Mesothelial cell of epicardium (in vitro differentiated cells): ENCODE results near the gene MOK. TPM values are rescaled to one million over a fixed set of nuclear protein-coding genes. Genes with fewer than 3 reads are reported as not detected.

Experiments
- DNase-seq, 2 experiments: peaks; one replicate each; pipeline ENCODE4 v3.0.0; 2021; ENCODE audit warnings: low spot score in 2 of 2; ENCODE audit not compliant: unreplicated experiment in 2 of 2
- H3K27ac Mint-ChIP-seq: 2 replicates; pipeline ENCODE4 v1.8.0; 2021; ENCODE audit warnings: mixed read lengths
- H3K27me3 Mint-ChIP-seq: 2 replicates; pipeline ENCODE4 v1.8.0; 2021; ENCODE audit warnings: low read depth, mixed read lengths
- H3K36me3 Mint-ChIP-seq: 2 replicates; pipeline ENCODE4 v1.8.0; 2021; ENCODE audit warnings: mixed read lengths
- H3K4me1 Mint-ChIP-seq: 2 replicates; pipeline ENCODE4 v1.8.0; 2021; ENCODE audit warnings: mixed read lengths
- H3K4me3 Mint-ChIP-seq: 2 replicates; pipeline ENCODE4 v1.8.0; 2021; ENCODE audit warnings: mild to moderate bottlenecking, moderate library complexity, mixed read lengths
- H3K9me3 Mint-ChIP-seq: 2 replicates; pipeline ENCODE4 v1.8.0; 2021; ENCODE audit warnings: mixed read lengths
- CTCF ChIP-seq: fragments of 200-600 bp; sonication (generic); IDR thresholded peaks from one replicate; pipeline ENCODE4 v1.5.0; 2021; ENCODE audit warnings: antibody characterized with exemption; ENCODE audit not compliant: unreplicated experiment
- total RNA-seq: library from RNA; stranded (reverse); gene quantifications from 3 replicates; pipeline ENCODE4 v1.2.1, GENCODE V29; 2021

The MOK gene
- total RNA-seq, 1 donor from 2014 or later = 34.9 TPM

GRCh38 chr14:102238131-102238530 lies 66.8 kb downstream of the MOK start:
- no peak for TF ChIP-seq CTCF

DNA sequence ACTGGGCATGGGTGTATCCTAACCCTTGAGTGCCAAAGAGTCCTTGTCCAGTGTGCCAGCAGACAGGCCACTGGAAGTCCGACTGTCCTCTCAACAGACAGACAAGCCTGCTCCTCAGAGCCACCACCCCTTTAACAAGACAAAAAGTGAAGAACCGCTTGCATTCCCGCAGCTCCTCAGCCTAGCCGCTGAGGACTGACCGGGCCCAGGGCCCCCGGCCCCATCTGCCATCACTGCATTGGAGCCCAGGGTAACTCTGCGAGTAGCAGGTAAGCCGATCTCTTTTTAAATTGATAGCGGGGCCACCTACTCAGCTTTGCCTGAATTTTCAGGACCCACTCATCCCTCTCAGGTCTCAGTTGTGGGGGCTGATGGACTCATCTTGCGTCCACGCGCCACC lies 68.9 kb downstream of the MOK start:
- DNase-seq = no peak
- Mint-ChIP-seq H3K9me3 (no peaks in the 10 kb centered on the region), H3K27me3 (no peaks in the 10 kb centered on the region), H3K4me3 (no peak overlapping the region), H3K27ac (no peak overlapping the region), H3K4me1 (peaks cover 1% of the 10 kb centered on the region), H3K36me3 (no peaks in the 10 kb centered on the region)
- no peak for TF ChIP-seq CTCF

More at GRCh38 chr14:102238131-102238530, 66.8 kb downstream of the MOK start:
- Mint-ChIP-seq H3K27ac (no peak overlapping the region), H3K4me3 (no peak overlapping the region), H3K9me3 (no peaks in the 10 kb centered on the region), H3K4me1 (peaks cover 1% of the 10 kb centered on the region), H3K27me3 (no peaks in the 10 kb centered on the region), H3K36me3 (no peaks in the 10 kb centered on the region)
- DNase-seq = no peak

- peaks cover 1% of the 10 kb centered on the region for H3K4me1 Mint-ChIP-seq
- H3K27ac Mint-ChIP-seq = no peak overlapping the region
- H3K27me3 Mint-ChIP-seq = no peaks in the 10 kb centered on the region
- H3K4me3 Mint-ChIP-seq = no peak overlapping the region
- H3K9me3 Mint-ChIP-seq = no peaks in the 10 kb centered on the region
- TF ChIP-seq CTCF = peak; percentile 72
- peak; percentile 66 to 85 for DNase-seq
- peaks cover 6% of the 10 kb centered on the region for H3K36me3 Mint-ChIP-seq
Measured at GRCh38 chr14:102235275-102235897, 69.6 kb downstream of the MOK start.

- no peaks in the 10 kb centered on the region for H3K9me3 Mint-ChIP-seq
Measured at GRCh38 chr14:102234331-102235264, 70.4 kb downstream of the MOK start.

GRCh38 chr14:102233081-102233480 lies 71.9 kb downstream of the MOK start:
- Mint-ChIP-seq H3K27me3 (no peaks in the 10 kb centered on the region), H3K4me1 (peaks cover 1% of the 10 kb centered on the region), H3K36me3 (peaks cover 7% of the 10 kb centered on the region), H3K4me3 (no peak overlapping the region), H3K27ac (no peak overlapping the region), H3K9me3 (no peaks in the 10 kb centered on the region)
- no peak for TF ChIP-seq CTCF
- no peak for DNase-seq

More at GRCh38 chr14:102234331-102235264, 70.4 kb downstream of the MOK start:
- no peak for DNase-seq
- H3K27ac Mint-ChIP-seq = no peak overlapping the region
- no peak for TF ChIP-seq CTCF
- no peaks in the 10 kb centered on the region for H3K27me3 Mint-ChIP-seq
- H3K4me1 Mint-ChIP-seq = peaks cover 1% of the 10 kb centered on the region
- H3K4me3 Mint-ChIP-seq = no peak overlapping the region
- peaks cover 7% of the 10 kb centered on the region for H3K36me3 Mint-ChIP-seq
